A673 (cell line): ENCODE measurements around the gene RAP1GDS1.
"Not testable (repeated sequence)": the region's sequence is repeated elsewhere in the genome, so short reads cannot be mapped to it uniquely, and the experiment has no call there.

Source experiments
- EZH2 ChIP-seq: fragments of 200-600 bp; sonication (generic); IDR thresholded peaks from 2 replicates; pipeline ENCODE4 v1.6.1; 2017; ENCODE audit warnings: borderline replicate concordance, low read depth, mild to moderate bottlenecking, mixed read lengths, antibody characterized with exemption, low read length; ENCODE audit not compliant: poor library complexity, severe bottlenecking
- TF ChIP-seq, protein P1 (sequence below): fragments of 300-800, 200-600 bp; sonication (generic); conservative IDR thresholded peaks from 2 replicates; pipeline ENCODE4 v1.5.1; 2017; ENCODE audit warnings: low read depth, mild to moderate bottlenecking, antibody characterized with exemption, low read length, moderate library complexity, mixed read lengths

DNA sequence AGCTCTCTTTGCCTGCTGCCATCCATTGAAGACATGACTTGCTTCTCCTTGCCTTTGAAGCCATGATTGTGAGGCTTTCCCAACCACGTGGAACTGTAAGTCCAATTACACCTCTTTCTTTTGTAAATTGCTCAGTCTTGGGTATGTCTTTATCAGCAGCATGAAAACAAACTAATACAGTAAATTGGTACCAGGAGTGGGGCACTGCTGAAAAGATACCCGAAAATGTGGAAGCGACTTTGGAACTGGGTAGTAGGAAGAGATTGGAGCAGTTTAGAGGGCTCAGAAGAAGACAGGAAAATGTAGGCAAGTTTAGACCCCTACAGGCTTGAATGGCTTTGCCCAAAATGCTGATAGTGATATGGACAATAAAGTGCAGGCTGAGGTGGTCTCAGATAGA, 105.1 kb downstream of the RAP1GDS1 start:
- TF ChIP-seq, protein P1, sequence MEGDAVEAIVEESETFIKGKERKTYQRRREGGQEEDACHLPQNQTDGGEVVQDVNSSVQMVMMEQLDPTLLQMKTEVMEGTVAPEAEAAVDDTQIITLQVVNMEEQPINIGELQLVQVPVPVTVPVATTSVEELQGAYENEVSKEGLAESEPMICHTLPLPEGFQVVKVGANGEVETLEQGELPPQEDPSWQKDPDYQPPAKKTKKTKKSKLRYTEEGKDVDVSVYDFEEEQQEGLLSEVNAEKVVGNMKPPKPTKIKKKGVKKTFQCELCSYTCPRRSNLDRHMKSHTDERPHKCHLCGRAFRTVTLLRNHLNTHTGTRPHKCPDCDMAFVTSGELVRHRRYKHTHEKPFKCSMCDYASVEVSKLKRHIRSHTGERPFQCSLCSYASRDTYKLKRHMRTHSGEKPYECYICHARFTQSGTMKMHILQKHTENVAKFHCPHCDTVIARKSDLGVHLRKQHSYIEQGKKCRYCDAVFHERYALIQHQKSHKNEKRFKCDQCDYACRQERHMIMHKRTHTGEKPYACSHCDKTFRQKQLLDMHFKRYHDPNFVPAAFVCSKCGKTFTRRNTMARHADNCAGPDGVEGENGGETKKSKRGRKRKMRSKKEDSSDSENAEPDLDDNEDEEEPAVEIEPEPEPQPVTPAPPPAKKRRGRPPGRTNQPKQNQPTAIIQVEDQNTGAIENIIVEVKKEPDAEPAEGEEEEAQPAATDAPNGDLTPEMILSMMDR = not testable (repeated sequence)
- not testable (repeated sequence) for TF ChIP-seq EZH2
